Measurements from ENCODE around the gene BRPF1.

The BRPF1 gene

GRCh38 chr3:9760779-9761505 lies 29.4 kb downstream of the BRPF1 start:
- no peaks in the 10 kb centered on the region for H3K36me3 ChIP-seq (replicated peaks; ENCODE audit: insufficient read depth, low read length)
- no peak for TF ChIP-seq CTCF (IDR thresholded peaks at IDR 0.05; ENCODE audit: low read length)
- TF ChIP-seq EZH2phosphoT487 (IDR thresholded peaks at IDR 0.05; ENCODE audit: low read length), result no peak
- no peak for TF ChIP-seq EZH2 (optimal IDR thresholded peaks at IDR 0.05; ENCODE audit: low read depth, low read length)
- no peaks in the 10 kb centered on the region for H3K79me2 ChIP-seq (ENCODE audit: low read length)
- H4K20me1 ChIP-seq (ENCODE audit: insufficient read depth, low read length), result no peaks in the 10 kb centered on the region
- no peaks in the 10 kb centered on the region for H3K27me3 ChIP-seq (replicated peaks; ENCODE audit: insufficient read depth, low read length)
- no peak overlapping the region for H3K4me3 ChIP-seq (ENCODE audit: low read length)
- H3K9ac ChIP-seq (ENCODE audit: low read length), result no peak overlapping the region
- no peaks in the 10 kb centered on the region for H3K4me1 ChIP-seq (ENCODE audit: low read length)
- no peaks in the 10 kb centered on the region for H3F3A ChIP-seq (ENCODE audit: insufficient read depth, low read length)
- H3K4me2 ChIP-seq (ENCODE audit: low read depth, low read length), result no peak overlapping the region
- no peaks in the 10 kb centered on the region for H3K9me3 ChIP-seq (replicated peaks; ENCODE audit: insufficient read depth, low read length)
- no peak for DNase-seq
- H3K27ac ChIP-seq (ENCODE audit: low read length), result no peak overlapping the region
- H3K9me2 ChIP-seq (replicated peaks; ENCODE audit: insufficient read depth, low read length), result no peaks in the 10 kb centered on the region
- H2AFZ ChIP-seq (ENCODE audit: low read length), result no peak overlapping the region

- no peaks in the 10 kb centered on the region for H3K36me3 ChIP-seq (replicated peaks; ENCODE audit: insufficient read depth, low read length)
- H3K9ac ChIP-seq (ENCODE audit: low read length), result no peak overlapping the region
- H3K79me2 ChIP-seq (ENCODE audit: low read length), result no peaks in the 10 kb centered on the region
- H3F3A ChIP-seq (ENCODE audit: insufficient read depth, low read length), result no peaks in the 10 kb centered on the region
- no peak overlapping the region for H3K4me2 ChIP-seq (ENCODE audit: low read depth, low read length)
- no peak overlapping the region for H3K27ac ChIP-seq (ENCODE audit: low read length)
- no peaks in the 10 kb centered on the region for H4K20me1 ChIP-seq (ENCODE audit: insufficient read depth, low read length)
- no peak overlapping the region for H2AFZ ChIP-seq (ENCODE audit: low read length)
- H3K27me3 ChIP-seq (replicated peaks; ENCODE audit: insufficient read depth, low read length), result no peaks in the 10 kb centered on the region
- TF ChIP-seq EZH2phosphoT487 (IDR thresholded peaks at IDR 0.05; ENCODE audit: low read length), result no peak
- H3K4me3 ChIP-seq (ENCODE audit: low read length), result no peak overlapping the region
- DNase-seq, result no peak
- H3K9me3 ChIP-seq (replicated peaks; ENCODE audit: insufficient read depth, low read length), result no peaks in the 10 kb centered on the region
- no peaks in the 10 kb centered on the region for H3K9me2 ChIP-seq (replicated peaks; ENCODE audit: insufficient read depth, low read length)
- H3K4me1 ChIP-seq (ENCODE audit: low read length), result no peaks in the 10 kb centered on the region
These were observed 30.4 kb downstream of the BRPF1 start for GRCh38 chr3:9761919-9762318.

- Histone ChIP-seq H3K4me3 (ENCODE audit: low read length) (no peak overlapping the region), H3K4me2 (ENCODE audit: low read depth, low read length) (no peak overlapping the region), H3K9ac (ENCODE audit: low read length) (no peak overlapping the region), H3K9me2 (replicated peaks; ENCODE audit: insufficient read depth, low read length) (no peaks in the 10 kb centered on the region), H3K4me1 (ENCODE audit: low read length) (no peaks in the 10 kb centered on the region), H3K27ac (ENCODE audit: low read length) (no peak overlapping the region), H2AFZ (ENCODE audit: low read length) (no peak overlapping the region), H3K36me3 (replicated peaks; ENCODE audit: insufficient read depth, low read length) (no peaks in the 10 kb centered on the region), H4K20me1 (ENCODE audit: insufficient read depth, low read length) (no peaks in the 10 kb centered on the region), H3K27me3 (replicated peaks; ENCODE audit: insufficient read depth, low read length) (no peaks in the 10 kb centered on the region), H3F3A (ENCODE audit: insufficient read depth, low read length) (no peaks in the 10 kb centered on the region), H3K9me3 (replicated peaks; ENCODE audit: insufficient read depth, low read length) (no peaks in the 10 kb centered on the region), H3K79me2 (ENCODE audit: low read length) (no peaks in the 10 kb centered on the region)
- no peak for TF ChIP-seq CTCF (IDR thresholded peaks at IDR 0.05; ENCODE audit: low read length)
- no peak for TF ChIP-seq EZH2 (optimal IDR thresholded peaks at IDR 0.05; ENCODE audit: low read depth, low read length)
- no peak for DNase-seq
These were observed 31.3 kb downstream of the BRPF1 start for GRCh38 chr3:9762871-9763270.

DNA sequence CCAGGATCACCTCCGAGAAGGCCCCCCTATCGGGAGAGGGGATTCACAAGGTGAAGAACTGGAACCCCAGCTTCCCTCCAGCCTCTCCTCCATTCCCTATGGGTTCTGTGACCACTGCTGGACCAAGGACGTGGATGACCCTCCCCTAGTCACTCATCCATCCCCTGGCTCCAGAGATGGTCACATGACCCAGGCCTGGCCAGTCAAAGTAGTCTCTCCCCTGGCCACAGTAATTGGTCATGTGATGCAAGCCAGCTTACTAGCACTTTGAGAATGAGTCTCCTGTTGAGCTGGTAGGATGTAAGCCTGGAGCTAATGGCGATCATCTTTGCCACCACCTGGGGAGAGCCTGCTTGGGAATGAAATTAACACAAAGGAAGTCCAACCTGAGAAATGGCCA lies 34.3 kb downstream of the BRPF1 start:
- Histone ChIP-seq H3K36me3 (replicated peaks; ENCODE audit: insufficient read depth, low read length) (no peaks in the 10 kb centered on the region), H3K4me3 (ENCODE audit: low read length) (no peak overlapping the region), H3K27ac (ENCODE audit: low read length) (no peak overlapping the region), H3K79me2 (ENCODE audit: low read length) (no peaks in the 10 kb centered on the region), H3K9me3 (replicated peaks; ENCODE audit: insufficient read depth, low read length) (no peaks in the 10 kb centered on the region), H3K9ac (ENCODE audit: low read length) (no peak overlapping the region), H3F3A (ENCODE audit: insufficient read depth, low read length) (no peaks in the 10 kb centered on the region; the same call in 1 of the 2 replicates), H3K9me2 (replicated peaks; ENCODE audit: insufficient read depth, low read length) (no peaks in the 10 kb centered on the region), H4K20me1 (ENCODE audit: insufficient read depth, low read length) (no peaks in the 10 kb centered on the region), H3K4me1 (ENCODE audit: low read length) (0 out of 2 replicates have a peak, but pooled peaks cover 5% of the 10 kb centered on the region), H2AFZ (ENCODE audit: low read length) (no peak overlapping the region), H3K4me2 (ENCODE audit: low read depth, low read length) (no peak overlapping the region), H3K27me3 (replicated peaks; ENCODE audit: insufficient read depth, low read length) (no peaks in the 10 kb centered on the region)
- TF ChIP-seq EZH2 (optimal IDR thresholded peaks at IDR 0.05; ENCODE audit: low read depth, low read length), result no peak
- no peak for TF ChIP-seq CTCF (IDR thresholded peaks at IDR 0.05; ENCODE audit: low read length)
- TF ChIP-seq EZH2phosphoT487 (IDR thresholded peaks at IDR 0.05; ENCODE audit: low read length), result no peak
- DNase-seq, result no peak
